ENCODE measurements around the gene GPRIN3.
"Not testable (repeated sequence)": the region's sequence is repeated elsewhere in the genome, so short reads cannot be mapped to it uniquely, and the experiment has no call there.

Gene GPRIN3

DNA sequence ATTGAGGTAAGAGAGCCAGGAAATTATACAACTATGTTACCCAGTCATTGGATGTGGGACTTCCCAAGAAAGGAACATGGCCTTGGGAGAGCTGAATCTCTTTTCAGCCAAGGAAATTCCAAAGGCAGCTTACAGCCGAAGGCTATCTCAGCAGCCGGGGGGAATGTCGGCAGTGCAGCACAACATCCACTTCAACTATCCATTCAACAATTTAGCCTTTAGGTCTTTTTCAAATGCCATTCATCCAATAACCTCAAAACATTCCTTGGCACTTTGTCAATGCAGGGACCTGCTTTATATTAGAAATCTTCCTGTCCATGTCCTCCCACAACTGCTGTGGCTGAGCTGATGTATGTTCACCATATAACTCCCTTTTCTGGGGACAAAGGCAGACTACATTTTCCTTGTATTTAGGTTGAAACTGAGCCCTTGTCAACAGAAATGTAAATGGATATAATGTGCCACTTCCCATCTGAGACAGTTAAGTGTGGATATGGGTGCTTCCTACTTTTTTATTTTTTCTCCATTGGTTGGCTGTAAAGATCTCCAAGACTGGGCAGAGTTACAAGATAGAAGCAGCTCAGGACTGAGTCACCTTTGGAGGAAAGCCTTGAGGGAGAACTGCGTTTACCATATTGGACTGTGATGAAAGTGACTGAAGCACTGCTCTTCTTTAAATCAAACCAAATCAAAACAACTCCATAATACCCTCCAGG is 94.8 kb downstream of the GPRIN3 start:
- no peak for DNase-seq

DNA sequence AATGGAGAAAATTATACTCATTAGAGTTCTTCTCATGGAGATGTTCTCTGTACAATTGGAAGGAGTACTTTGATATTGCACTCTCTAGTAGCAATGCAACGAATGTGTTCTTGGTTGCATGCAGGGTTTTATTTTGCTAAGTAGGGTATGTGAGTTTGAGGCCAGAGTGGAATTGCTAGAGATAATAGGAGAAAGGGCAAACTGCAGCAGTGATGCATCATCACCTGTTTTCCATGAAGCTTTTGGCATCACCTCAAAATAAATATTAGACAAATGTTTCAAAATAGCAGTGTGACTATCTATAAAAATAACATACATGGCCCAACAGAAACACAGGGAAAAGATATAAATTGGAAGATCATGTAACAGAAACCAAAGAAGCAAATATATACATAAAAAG is 103.0 kb downstream of the GPRIN3 start:
- DNase-seq = no peak

DNA sequence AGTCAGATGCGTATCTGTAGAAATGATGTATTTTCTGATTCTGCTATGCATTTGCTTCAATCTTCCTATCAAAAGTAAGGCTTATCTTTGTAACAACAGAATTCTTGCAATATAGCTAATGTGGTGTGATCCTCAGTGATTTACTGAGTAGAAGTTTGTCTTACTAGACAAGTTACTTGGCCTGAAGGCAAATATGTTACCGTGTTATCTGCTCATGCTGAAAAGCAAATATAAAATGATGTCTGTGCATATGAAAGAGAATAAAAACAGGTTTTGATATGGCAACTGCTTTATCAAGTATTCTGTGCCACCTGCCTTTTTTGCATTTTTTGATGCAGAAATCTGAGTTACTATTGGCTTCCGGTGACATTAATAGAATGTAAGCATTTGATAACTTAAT is 103.7 kb downstream of the GPRIN3 start:
- no peak for DNase-seq

DNA sequence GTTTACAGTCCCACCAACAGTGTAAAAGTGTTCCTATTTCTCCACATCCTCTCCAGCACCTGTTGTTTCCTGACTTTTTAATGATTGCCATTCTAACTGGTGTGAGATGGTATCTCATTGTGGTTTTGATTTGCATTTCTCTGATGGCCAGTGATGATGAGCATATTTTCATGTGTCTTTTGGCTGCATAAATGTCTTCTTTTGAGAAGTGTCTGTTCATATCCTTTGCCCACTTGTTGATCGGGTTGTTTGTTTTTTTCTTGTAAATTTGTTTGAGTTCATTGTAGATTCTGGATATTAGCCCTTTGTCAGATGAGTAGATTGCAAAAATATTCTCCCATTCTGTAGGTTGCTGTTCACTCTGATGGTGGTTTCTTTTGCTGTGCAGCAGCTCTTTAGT is 108.2 kb downstream of the GPRIN3 start:
- DNase-seq = not testable (repeated sequence)

DNA sequence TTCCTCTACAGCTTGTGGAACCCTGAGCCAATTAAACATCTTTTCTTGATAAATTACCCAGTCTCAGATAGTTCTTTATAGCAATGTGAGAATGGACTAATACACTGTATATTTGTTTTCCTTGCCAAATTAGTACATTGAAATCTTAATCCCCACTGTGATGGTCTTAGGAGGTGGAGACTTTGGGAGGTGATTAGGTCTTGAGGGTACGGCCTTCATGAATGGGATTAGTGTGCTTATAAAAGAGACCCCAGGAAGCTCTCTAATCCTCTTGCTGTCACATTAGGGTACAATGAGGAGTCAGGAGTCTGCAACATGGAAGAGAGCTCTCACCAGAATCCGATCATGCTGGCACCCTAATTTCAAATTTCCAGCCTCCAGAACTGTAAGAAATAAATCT is 109.7 kb downstream of the GPRIN3 start:
- no peak for DNase-seq

DNA sequence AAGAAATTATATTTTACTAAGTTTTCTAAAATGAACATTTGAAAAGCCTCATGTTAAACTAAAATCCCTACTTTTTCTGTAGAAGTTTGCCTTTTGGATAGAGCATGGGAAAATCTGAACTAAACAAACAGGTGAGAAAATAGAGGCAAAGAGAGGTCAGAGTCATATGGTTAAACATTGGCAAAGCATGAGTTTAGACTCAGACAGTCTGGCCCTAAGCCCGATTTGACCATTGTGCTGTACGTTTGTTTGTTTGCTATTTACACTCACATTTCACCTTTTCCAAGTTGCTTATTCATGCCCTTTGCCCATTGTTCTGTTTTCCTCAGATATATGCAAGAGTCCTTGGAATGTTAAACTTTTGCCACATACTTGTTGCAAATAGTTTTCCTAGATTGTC is 110.9 kb downstream of the GPRIN3 start:
- DNase-seq = no peak

DNA sequence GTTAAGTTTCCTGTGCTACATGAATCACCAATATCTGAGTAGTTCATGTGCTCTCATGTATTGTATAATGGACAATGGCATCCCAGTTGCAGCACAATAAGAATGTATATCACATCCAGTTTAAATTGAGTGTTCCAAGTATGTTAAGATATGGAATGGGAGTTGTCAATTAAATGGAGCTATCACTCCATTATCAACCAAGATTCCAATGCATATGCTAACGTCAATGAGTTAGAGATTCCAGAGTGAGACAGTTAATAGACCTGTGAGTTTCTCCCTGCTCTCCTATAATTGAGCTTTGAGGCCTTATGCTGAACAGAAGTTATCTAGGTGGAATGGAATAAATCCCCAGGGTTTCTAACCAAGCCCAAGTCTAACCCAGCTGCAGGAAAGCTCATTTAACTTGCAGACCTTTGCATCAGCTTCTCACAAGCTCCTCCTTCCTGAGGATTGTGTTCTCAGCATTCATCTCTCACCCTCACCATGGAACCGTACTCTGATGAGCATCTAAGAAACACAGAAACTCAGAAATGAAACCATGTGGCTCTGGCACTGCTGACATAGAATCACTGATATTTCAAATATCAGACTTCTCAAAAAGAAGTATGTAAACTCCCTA is 111.4 kb downstream of the GPRIN3 start:
- no peak for DNase-seq

DNA sequence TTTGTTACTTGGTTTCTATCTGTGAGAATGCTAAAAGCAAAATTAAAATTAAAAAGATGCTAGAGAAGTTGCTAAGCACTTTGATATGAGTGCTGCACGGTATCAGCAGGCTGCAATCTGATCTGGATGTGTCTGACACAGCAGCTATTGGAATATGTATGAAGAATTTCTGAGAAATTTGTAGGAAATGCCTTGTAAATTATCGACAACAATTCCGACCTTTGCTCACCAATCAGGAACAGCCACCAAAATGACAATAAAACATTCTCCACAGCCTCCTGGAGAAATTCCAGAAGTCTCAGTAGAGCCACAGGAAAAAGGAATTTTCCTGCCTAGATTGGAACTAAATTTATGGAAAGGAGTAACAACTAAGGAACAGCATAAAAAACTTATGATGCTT is 113.8 kb downstream of the GPRIN3 start:
- DNase-seq = no peak
